GM23338 (cell line): Measurements from ENCODE around the gene APOB. TPM values are rescaled to one million over a fixed set of nuclear protein-coding genes. Genes with fewer than 3 reads are reported as not detected.

ENCODE experiments used
- ATAC-seq: fragments of 200-7000 bp; cut with Tn5 transposase; 3 replicates; pipeline ENCODE4 v1.9.1; 2020
- DNase-seq: peaks from one replicate; pipeline ENCODE4 v3.0.0-alpha.2; 2015; ENCODE audit warnings: low spot score
- H2AFZ ChIP-seq: fragments of 200-600 bp; sonication (generic); 2 replicates; pipeline ENCODE4 v1.8.0; 2016; ENCODE audit warnings: antibody characterized with exemption, mild to moderate bottlenecking, moderate library complexity
- H3F3A ChIP-seq: fragments of 200-600 bp; sonication (generic); replicated peaks from 2 replicates; pipeline ENCODE4 v1.8.0; 2017; ENCODE audit warnings: antibody characterized with exemption, mixed run types, low read depth
- H3K27ac ChIP-seq: fragments of 200-600 bp; sonication (generic); 2 replicates; pipeline ENCODE4 v1.6.1; 2016; ENCODE audit warnings: low read depth
- H3K27me3 ChIP-seq: fragments of 200-600 bp; sonication (generic); 2 replicates; pipeline ENCODE4 v1.8.0; 2016; ENCODE audit warnings: mild to moderate bottlenecking, mixed run types, moderate library complexity; ENCODE audit not compliant: insufficient read depth
- H3K36me3 ChIP-seq: fragments of 200-600 bp; sonication (generic); 2 replicates; pipeline ENCODE4 v1.8.0; 2016; ENCODE audit warnings: mild to moderate bottlenecking; ENCODE audit not compliant: insufficient read depth
- H3K4me1 ChIP-seq: fragments of 200-600 bp; sonication (generic); 2 replicates; pipeline ENCODE4 v1.8.0; 2016; ENCODE audit warnings: mild to moderate bottlenecking, moderate library complexity; ENCODE audit not compliant: insufficient read depth
- H3K4me2 ChIP-seq: fragments of 200-600 bp; sonication (generic); 2 replicates; pipeline ENCODE4 v1.7.1; 2017; ENCODE audit warnings: mixed run types
- H3K4me3 ChIP-seq: fragments of 200-600 bp; sonication (generic); 2 replicates; pipeline ENCODE4 v1.6.1; 2016; ENCODE audit warnings: mixed run types
- H3K79me2 ChIP-seq: fragments of 200-600 bp; sonication (generic); replicated peaks from 2 replicates; pipeline ENCODE4 v1.8.0; 2017; ENCODE audit warnings: mild to moderate bottlenecking; ENCODE audit not compliant: insufficient read depth
- H3K9me2 ChIP-seq: fragments of 200-600 bp; sonication (generic); 2 replicates; pipeline ENCODE4 v1.8.0; 2017; ENCODE audit not compliant: insufficient read depth
- H4K20me1 ChIP-seq: fragments of 200-600 bp; sonication (generic); replicated peaks from 2 replicates; pipeline ENCODE4 v1.8.0; 2017; ENCODE audit warnings: mild to moderate bottlenecking; ENCODE audit not compliant: insufficient read depth
- H3K27ac Mint-ChIP-seq: 2 replicates; pipeline ENCODE4 v1.8.0; 2020; ENCODE audit warnings: inconsistent platforms, mild to moderate bottlenecking, moderate library complexity, mixed read lengths
- H3K27me3 Mint-ChIP-seq: 3 replicates; pipeline ENCODE4 v1.8.0; 2022; ENCODE audit warnings: low read depth, mild to moderate bottlenecking, moderate library complexity, mixed read lengths, inconsistent platforms; ENCODE audit not compliant: insufficient read depth, poor library complexity
- H3K36me3 Mint-ChIP-seq: 3 replicates; pipeline ENCODE4 v1.8.0; 2021; ENCODE audit warnings: low read depth, mild to moderate bottlenecking, inconsistent platforms, moderate library complexity, mixed read lengths
- H3K4me1 Mint-ChIP-seq: 3 replicates; pipeline ENCODE4 v1.8.0; 2020; ENCODE audit warnings: mild to moderate bottlenecking, inconsistent platforms, mixed read lengths
- H3K4me3 Mint-ChIP-seq: 3 replicates; pipeline ENCODE4 v1.8.0; 2021; ENCODE audit warnings: moderate library complexity, mild to moderate bottlenecking, inconsistent platforms, mixed read lengths
- H3K9me3 Mint-ChIP-seq: 3 replicates; pipeline ENCODE4 v1.8.0; 2020; ENCODE audit warnings: moderate library complexity, mild to moderate bottlenecking, inconsistent platforms, mixed read lengths
- CREB1 ChIP-seq: fragments of 250-450 bp; sonication (Bioruptor Pico); IDR thresholded peaks from 2 replicates; pipeline ENCODE4 v1.5.0; 2020; ENCODE audit warnings: low read depth, mild to moderate bottlenecking, moderate library complexity
- EZH2 ChIP-seq: fragments of 200-600 bp; sonication (generic); IDR thresholded peaks from one replicate; pipeline ENCODE4 v1.8.0; 2017; ENCODE audit warnings: antibody characterized with exemption, mild to moderate bottlenecking, low read depth; ENCODE audit not compliant: unreplicated experiment
- POLR2AphosphoS5 ChIP-seq: IDR thresholded peaks from 2 replicates; pipeline ENCODE4 v1.6.1; 2016; ENCODE audit warnings: antibody characterized with exemption, low read depth
- polyA plus RNA-seq: library from polyadenylated mRNA; unstranded; fragments of >200 nt; fragmentation: Nextera tagmentation; extraction: Ambion mirVana; gene quantifications from 2 replicates; pipeline ENCODE4 v1.2.1, GENCODE V29; 2016
- total RNA-seq: library from RNA; depleted of rRNA; stranded (reverse); fragments of >200 nt; shearing (Covaris generic); gene quantifications from 2 replicates; pipeline ENCODE4 v1.2.3, GENCODE V29; 2014; rRNA removed

APOB gene
- total and polyA plus RNA-seq, 2 experiments from 2014 or later, result 0.08 to 0.56 TPM

GRCh38 chr2:20953146-20953824 is 90.6 kb downstream of the APOB start:
- H3K4me1 Mint-ChIP-seq, result peaks cover 4% of the 10 kb centered on the region; the same call in 2 of the 3 replicates
- H3K79me2 ChIP-seq, result no peaks in the 10 kb centered on the region
- H4K20me1 ChIP-seq, result no peaks in the 10 kb centered on the region
- ATAC-seq (no peak), DNase-seq (no peak)
- no peaks in the 10 kb centered on the region for H3K27me3 ChIP-seq
- H3K4me1 ChIP-seq, result no peaks in the 10 kb centered on the region
- H3K27ac ChIP-seq, result no peak overlapping the region
- no peaks in the 10 kb centered on the region for H3K36me3 Mint-ChIP-seq
- peaks cover 3% of the 10 kb centered on the region for H3K27me3 Mint-ChIP-seq
- no peak overlapping the region for H3K4me2 ChIP-seq
- H3K4me3 ChIP-seq, result no peak overlapping the region
- no peaks in the 10 kb centered on the region for H3K36me3 ChIP-seq
- TF ChIP-seq EZH2, result no peak
- no peak for TF ChIP-seq CREB1 (CRISPR knock-in tag)
- TF ChIP-seq POLR2AphosphoS5, result no peak
- H3K9me2 ChIP-seq, result no peaks in the 10 kb centered on the region
- no peak overlapping the region for H3K27ac Mint-ChIP-seq
- no peaks in the 10 kb centered on the region for H3F3A ChIP-seq
- no peak overlapping the region for H2AFZ ChIP-seq
- no peak overlapping the region for H3K4me3 Mint-ChIP-seq
- H3K9me3 Mint-ChIP-seq, result no peaks in the 10 kb centered on the region; the same call in 2 of the 3 replicates

Other genes starting within 250 kb of the APOB start
- 25.4 and 37.5 TPM in 2 replicates for gene LDAH, start 221.0 kb downstream of the APOB start, total RNA-seq
- gene LDAH, start 221.0 kb downstream of the APOB start, polyA plus RNA-seq, result 8.1 and 12.1 TPM in 2 replicates
- gene TDRD15, start 79.9 kb upstream of the APOB start, total RNA-seq, result 0.07 TPM in 1 of 2 replicates, not detected in the other
- gene TDRD15, start 79.9 kb upstream of the APOB start, polyA plus RNA-seq, result 0.10 TPM in 1 of 2 replicates, not detected in the other